BLaER1 treated with 17β-estradiol and CSF1 and Interleukin-3, amounts not matched to agents 10 nM and 100 nM (cell line): ENCODE data around the gene FOXF2.
"Not testable (repeated sequence)": the region's sequence is repeated elsewhere in the genome, so short reads cannot be mapped to it uniquely, and the experiment has no call there.

ENCODE experiments used
- H3K27ac ChIP-seq, 11 experiments: shearing (Covaris generic); formaldehyde crosslinking; 2 replicates each; pipeline ENCODE4 v1.8.1; 2022
- H3K27me3 ChIP-seq, 11 experiments: shearing (Covaris generic); formaldehyde crosslinking; 2 replicates each; pipeline ENCODE4 v1.8.1; 2022
- H3K36me3 ChIP-seq, 11 experiments: shearing (Covaris generic); formaldehyde crosslinking; 2 replicates each; pipeline ENCODE4 v1.8.1; 2022
- H3K4me1 ChIP-seq, 10 experiments: shearing (Covaris generic); formaldehyde crosslinking; 2 replicates each; pipeline ENCODE4 v1.8.1; 2022
- H3K4me2 ChIP-seq, 11 experiments: shearing (Covaris generic); formaldehyde crosslinking; 2 replicates each; pipeline ENCODE4 v1.8.1; 2022
- H3K4me3 ChIP-seq, 10 experiments: shearing (Covaris generic); formaldehyde crosslinking; 2 replicates each; pipeline ENCODE4 v1.8.1; 2022
- H3K9ac ChIP-seq, 11 experiments: shearing (Covaris generic); formaldehyde crosslinking; 2 replicates each; pipeline ENCODE4 v1.8.1; 2022
- H3K9me3 ChIP-seq, 11 experiments: shearing (Covaris generic); formaldehyde crosslinking; replicated peaks in 1 of 11; 2 replicates each; pipeline ENCODE4 v1.8.1; 2022
- H4K20me1 ChIP-seq, 11 experiments: shearing (Covaris generic); formaldehyde crosslinking; 2 replicates each; pipeline ENCODE4 v1.8.1; 2022
- Cebpa-rat ChIP-seq, 11 experiments: shearing (Covaris generic); IDR thresholded peaks; 2 replicates each; pipeline ENCODE4 v1.8.1; 2022

Gene FOXF2

DNA sequence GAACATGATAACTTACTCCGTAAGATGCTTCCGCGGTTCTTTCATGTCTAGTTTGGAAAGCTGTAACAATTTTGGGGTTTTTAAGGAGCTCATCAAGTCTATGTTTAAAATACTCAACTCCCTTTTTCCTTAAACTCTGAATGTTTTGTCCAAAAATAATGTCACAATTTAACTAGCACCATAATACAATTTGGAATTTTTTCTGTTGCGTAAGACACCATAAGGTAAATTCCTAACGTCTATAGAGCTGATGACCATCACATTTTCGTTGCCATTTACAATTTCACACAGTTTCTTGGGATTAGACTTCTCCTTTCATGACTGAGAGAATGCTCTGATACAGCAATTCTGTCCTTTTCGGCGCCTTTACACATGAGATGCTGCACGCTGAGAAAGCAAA is 26.7 kb upstream of the FOXF2 start:
- Histone ChIP-seq H3K27me3 (no peaks in the 10 kb centered on the region), H3K9me3 (no peaks in the 10 kb centered on the region; a peak in 1 of 22 replicates), H3K4me1 (peaks cover 0 to 15% (median 10%) of the 10 kb centered on the region in 10 experiments; a peak in 17 of 20 replicates), H3K4me2 (0 out of 22 replicates have a peak overlapping the region, but pooled peaks of 1 of the 11 experiments have one; percentile 59), H3K36me3 (no peaks in the 10 kb centered on the region), H3K27ac (peak overlapping the region in 1 of 11 experiments; percentile 17; a peak in 1 of 22 replicates), H3K9ac (no peak overlapping the region), H4K20me1 (no peaks in the 10 kb centered on the region), H3K4me3 (no peak overlapping the region)
- no peak for TF ChIP-seq Cebpa-rat (IDR thresholded peaks at IDR 0.05)

DNA sequence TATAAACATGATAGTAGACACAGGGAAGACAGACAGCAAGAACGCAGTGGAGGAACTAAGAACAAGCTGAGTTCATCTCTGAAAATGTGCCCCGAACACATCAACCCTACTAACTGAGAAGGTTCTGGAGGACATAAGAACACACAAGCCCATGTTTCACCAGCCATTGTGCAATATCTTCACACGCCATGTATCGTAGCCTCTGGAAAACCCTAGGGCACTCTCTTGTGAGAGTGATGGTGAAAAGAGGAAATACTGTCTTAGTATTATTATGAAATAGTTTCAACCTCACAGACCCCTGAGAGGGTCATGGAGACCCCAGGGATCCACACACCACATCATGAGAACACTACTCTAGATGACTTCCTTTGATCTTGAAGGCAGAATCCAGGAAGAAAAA is 26.1 kb upstream of the FOXF2 start:
- TF ChIP-seq Cebpa-rat (IDR thresholded peaks at IDR 0.05), result peak in 8 of 11 experiments; percentile 54 to 84 (median 70); a peak in 14 of 22 replicates

DNA sequence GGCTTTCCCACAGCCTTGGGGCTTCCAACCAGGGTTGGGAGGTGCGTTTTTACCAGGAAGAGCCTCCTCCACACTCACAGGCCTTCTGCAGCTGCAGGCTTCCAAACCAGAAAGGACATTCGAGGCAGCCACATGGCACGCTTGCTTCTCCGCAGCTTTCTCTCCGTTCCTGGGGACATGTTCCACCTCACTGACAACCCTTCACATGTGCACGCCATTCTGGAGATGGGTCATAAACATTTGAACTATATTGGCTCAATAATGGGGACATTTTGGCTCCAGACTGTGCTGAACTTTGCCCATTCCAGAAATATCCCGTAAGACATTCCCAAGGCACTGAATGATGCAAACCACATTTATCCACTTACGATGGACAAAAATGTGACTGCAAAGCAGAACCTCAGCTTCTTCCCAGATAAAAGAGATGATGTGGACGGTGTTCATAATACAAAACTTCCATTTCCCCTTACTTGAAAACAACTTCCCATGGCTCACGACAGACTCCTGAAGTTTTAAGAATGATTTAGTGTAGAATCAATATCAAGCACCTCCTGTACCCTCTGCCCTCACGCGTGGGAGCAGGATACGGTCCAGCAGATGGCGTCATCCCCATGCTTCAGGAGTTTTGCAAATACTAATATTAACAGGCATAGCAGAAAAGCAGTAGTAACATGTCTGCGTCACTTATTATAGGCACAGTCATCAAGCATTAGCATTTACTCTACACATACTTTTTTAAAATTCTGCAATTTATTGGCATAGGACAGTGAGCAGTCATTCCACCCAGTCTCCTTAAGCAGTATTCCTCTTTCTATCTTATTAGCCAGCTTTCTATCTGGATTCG is 25.4 kb upstream of the FOXF2 start:
- no peak for TF ChIP-seq Cebpa-rat (IDR thresholded peaks at IDR 0.05)
- Histone ChIP-seq H3K36me3 (no peaks in the 10 kb centered on the region), H3K27ac (peak overlapping the region in 5 of 11 experiments; percentile 27 to 59 (median 38); a peak in 5 of 22 replicates), H3K9me3 (peaks cover 0 to 3% (median 0%) of the 10 kb centered on the region in 11 experiments; a peak in 2 of 22 replicates), H3K4me1 (peaks cover 0 to 15% (median 10%) of the 10 kb centered on the region in 10 experiments; a peak in 17 of 20 replicates), H4K20me1 (no peaks in the 10 kb centered on the region), H3K4me3 (no peak overlapping the region), H3K4me2 (peak overlapping the region; percentile 2 to 70 (median 40); a peak in 16 of 22 replicates), H3K9ac (no peak overlapping the region), H3K27me3 (no peaks in the 10 kb centered on the region)

More for the DNA sequence above, 26.1 kb upstream of the FOXF2 start:
- H3K27me3 ChIP-seq, result no peaks in the 10 kb centered on the region
- no peaks in the 10 kb centered on the region for H4K20me1 ChIP-seq
- H3K4me2 ChIP-seq, result peak overlapping the region; percentile 2 to 70 (median 40); a peak in 18 of 22 replicates
- H3K36me3 ChIP-seq, result no peaks in the 10 kb centered on the region
- no peak overlapping the region for H3K4me3 ChIP-seq
- no peaks in the 10 kb centered on the region; a peak in 1 of 22 replicates for H3K9me3 ChIP-seq
- peaks cover 0 to 15% (median 10%) of the 10 kb centered on the region in 10 experiments; a peak in 17 of 20 replicates for H3K4me1 ChIP-seq
- peak overlapping the region in 4 of 11 experiments; percentile 27 to 59 (median 39); a peak in 3 of 22 replicates for H3K27ac ChIP-seq
- H3K9ac ChIP-seq, result no peak overlapping the region

DNA sequence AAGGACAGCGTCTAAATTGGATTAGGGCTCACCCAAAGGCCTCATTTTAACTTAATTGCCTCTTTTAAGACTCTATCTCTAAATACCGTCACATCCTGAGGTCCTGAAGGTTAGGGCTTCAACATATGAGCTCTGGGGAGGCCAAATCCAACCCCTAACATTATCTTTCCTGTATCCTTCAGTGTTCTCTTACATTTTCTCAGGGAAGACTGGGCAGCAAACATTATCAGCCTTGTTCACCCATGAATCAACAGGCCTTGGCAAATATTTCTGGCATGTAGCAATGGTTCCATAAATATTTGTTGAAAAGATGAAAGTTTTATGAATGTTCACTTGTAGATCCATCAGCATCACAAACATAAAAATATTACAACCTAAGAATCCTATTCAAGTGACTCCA is 24.6 kb upstream of the FOXF2 start:
- Histone ChIP-seq H3K27me3 (no peaks in the 10 kb centered on the region; a peak in 1 of 22 replicates), H3K36me3 (no peaks in the 10 kb centered on the region), H3K4me2 (no peak overlapping the region), H3K4me3 (no peak overlapping the region), H3K4me1 (peaks cover 0 to 15% (median 10%) of the 10 kb centered on the region in 10 experiments; a peak in 17 of 20 replicates), H3K9me3 (peaks cover 4 to 12% (median 7%) of the 10 kb centered on the region in 11 experiments; a peak in 19 of 22 replicates), H3K27ac (no peak overlapping the region), H3K9ac (no peak overlapping the region), H4K20me1 (no peaks in the 10 kb centered on the region)
- no peak for TF ChIP-seq Cebpa-rat (IDR thresholded peaks at IDR 0.05)

DNA sequence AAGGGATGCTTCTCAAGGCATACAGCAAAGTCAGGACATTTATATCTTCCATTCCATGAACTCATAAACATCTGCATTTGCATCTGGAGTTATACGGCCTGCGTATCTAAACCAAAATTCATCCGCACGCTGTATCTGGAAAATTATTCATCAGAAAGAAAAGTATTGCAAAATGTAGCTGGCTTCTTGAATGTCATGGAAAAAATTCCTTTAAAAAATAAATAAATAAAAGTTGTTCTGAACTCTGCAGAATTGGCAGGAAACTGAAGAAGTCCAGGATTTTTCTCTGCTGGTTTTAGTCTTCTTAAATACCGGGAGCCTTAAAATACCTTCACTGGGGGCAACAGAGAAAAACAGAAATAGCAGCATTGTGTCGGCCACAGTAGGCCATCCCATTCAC is 23.7 kb upstream of the FOXF2 start:
- H3K9ac ChIP-seq, result no peak overlapping the region
- no peak overlapping the region for H3K4me2 ChIP-seq
- H3K27ac ChIP-seq, result no peak overlapping the region
- H4K20me1 ChIP-seq, result no peaks in the 10 kb centered on the region
- H3K27me3 ChIP-seq, result no peaks in the 10 kb centered on the region; a peak in 1 of 22 replicates
- no peak overlapping the region for H3K4me3 ChIP-seq
- H3K4me1 ChIP-seq, result peaks cover 0 to 15% (median 10%) of the 10 kb centered on the region in 10 experiments; a peak in 17 of 20 replicates
- no peaks in the 10 kb centered on the region for H3K36me3 ChIP-seq
- no peak for TF ChIP-seq Cebpa-rat (IDR thresholded peaks at IDR 0.05)
- peaks cover 9 to 20% (median 13%) of the 10 kb centered on the region in 11 experiments; a peak in 20 of 22 replicates for H3K9me3 ChIP-seq

DNA sequence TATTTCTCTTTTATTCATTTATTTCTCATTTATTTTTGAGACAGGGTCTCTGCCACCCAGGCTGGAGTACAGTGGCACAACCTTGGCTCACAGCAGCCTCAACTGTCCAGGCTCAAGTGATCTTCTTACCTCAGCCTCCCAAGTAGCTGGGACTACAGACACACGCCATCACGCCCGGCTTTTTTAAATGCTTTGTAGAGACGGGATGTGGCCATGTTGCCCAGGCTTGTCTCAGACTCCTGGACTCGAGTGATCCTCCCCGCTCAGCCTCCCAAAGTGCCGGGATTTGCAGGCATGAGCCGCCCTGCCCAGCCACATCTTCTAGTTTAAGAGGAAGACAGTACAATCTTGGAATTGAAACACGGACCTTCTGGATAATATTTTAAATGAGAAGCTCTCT is 21.6 kb upstream of the FOXF2 start:
- Histone ChIP-seq H3K27me3 (peaks cover 0 to 11% (median 1%) of the 10 kb centered on the region in 11 experiments; a peak in 9 of 22 replicates), H3K27ac (no peak overlapping the region)

DNA sequence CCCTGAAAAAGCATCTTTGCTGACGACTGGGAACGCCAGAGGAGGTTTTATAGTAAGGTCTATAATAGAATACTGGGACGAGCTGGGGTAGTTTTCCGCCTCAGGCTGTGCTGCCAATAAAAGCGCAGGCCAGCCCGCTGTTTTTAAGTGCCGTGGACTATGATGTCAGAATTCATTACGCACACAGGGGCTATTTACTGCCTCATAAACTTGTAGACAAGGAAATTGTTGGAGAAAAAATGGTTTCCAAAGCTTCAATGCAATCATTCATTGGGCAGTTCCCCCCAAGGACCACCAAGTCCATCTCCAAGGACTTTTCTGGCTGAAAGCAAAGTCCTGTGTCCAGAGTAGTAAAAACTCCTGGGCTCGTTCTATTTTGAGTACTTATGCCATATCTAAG is 20.4 kb upstream of the FOXF2 start:
- Histone ChIP-seq H3K4me2 (no peak overlapping the region), H3K27me3 (peaks cover 3 to 23% (median 13%) of the 10 kb centered on the region in 11 experiments; a peak in 19 of 22 replicates), H4K20me1 (no peaks in the 10 kb centered on the region), H3K4me1 (peaks cover 0 to 4% (median 1%) of the 10 kb centered on the region in 10 experiments; a peak in 11 of 20 replicates), H3K9ac (no peak overlapping the region), H3K4me3 (no peak overlapping the region), H3K9me3 (peaks cover 9 to 40% (median 26%) of the 10 kb centered on the region in 11 experiments; a peak in 21 of 22 replicates), H3K36me3 (no peaks in the 10 kb centered on the region), H3K27ac (no peak overlapping the region)
- TF ChIP-seq Cebpa-rat (IDR thresholded peaks at IDR 0.05), result no peak

More for the DNA sequence above, 21.6 kb upstream of the FOXF2 start:
- Histone ChIP-seq H3K4me2 (no peak overlapping the region), H3K9ac (no peak overlapping the region), H4K20me1 (no peaks in the 10 kb centered on the region), H3K36me3 (no peaks in the 10 kb centered on the region), H3K9me3 (peaks cover 9 to 35% (median 23%) of the 10 kb centered on the region in 11 experiments; a peak in 21 of 22 replicates), H3K4me3 (no peak overlapping the region), H3K4me1 (peaks cover 0 to 15% (median 10%) of the 10 kb centered on the region in 10 experiments; a peak in 17 of 20 replicates)
- TF ChIP-seq Cebpa-rat (IDR thresholded peaks at IDR 0.05), result no peak

DNA sequence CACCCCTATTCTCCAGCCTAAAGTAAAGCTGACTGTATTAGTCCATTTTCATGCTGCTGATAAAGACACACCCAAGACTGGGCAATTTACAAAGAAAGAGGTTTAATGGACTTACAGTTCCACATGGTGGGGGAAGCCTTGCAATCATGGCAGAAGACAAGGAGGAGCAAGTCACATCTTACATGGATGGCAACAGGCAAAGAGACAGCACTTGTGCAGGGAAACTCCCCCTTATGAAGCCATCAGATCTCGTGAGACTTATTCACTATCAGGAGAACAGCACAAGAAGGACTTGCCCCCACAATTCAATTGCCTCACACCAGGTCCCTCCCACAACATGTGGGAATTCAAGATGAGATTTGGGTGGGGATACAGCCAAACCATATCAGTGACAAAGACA is 19.7 kb upstream of the FOXF2 start:
- not testable (repeated sequence) for H3K27ac ChIP-seq, H3K4me1 ChIP-seq, H3K4me3 ChIP-seq, H4K20me1 ChIP-seq, H3K36me3 ChIP-seq, H3K4me2 ChIP-seq, H3K9ac ChIP-seq
- peaks cover 10 to 30% (median 20%) of the 10 kb centered on the region in 11 experiments for H3K27me3 ChIP-seq
- peaks cover 9 to 40% (median 26%) of the 10 kb centered on the region in 11 experiments; a peak in 21 of 22 replicates for H3K9me3 ChIP-seq

DNA sequence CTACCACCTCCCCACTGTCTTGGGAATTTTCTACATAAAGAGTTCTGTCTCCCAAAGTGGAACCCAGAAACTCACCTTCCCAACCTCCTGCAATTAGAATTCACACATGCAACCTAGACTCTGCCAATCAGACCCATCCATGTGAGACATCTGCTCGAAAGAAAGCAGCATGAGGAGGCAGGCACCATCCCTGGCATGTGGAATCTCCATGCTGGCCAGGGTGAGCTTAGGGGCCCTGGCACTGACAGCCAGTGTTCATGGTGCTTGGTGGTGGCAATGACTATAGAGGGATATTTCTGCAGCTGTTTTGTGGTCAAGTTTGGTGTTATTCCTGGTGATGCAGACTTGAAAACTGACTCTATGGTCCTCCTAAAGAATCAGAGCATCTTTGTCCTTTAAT is 17.4 kb upstream of the FOXF2 start:
- Histone ChIP-seq H3K27ac (no peak overlapping the region), H3K27me3 (peaks cover 32 to 53% (median 43%) of the 10 kb centered on the region in 11 experiments), H4K20me1 (peaks cover 0 to 3% (median 0%) of the 10 kb centered on the region in 11 experiments; a peak in 1 of 22 replicates), H3K9ac (no peak overlapping the region), H3K4me2 (no peak overlapping the region), H3K4me3 (no peak overlapping the region), H3K36me3 (no peaks in the 10 kb centered on the region), H3K4me1 (no peaks in the 10 kb centered on the region), H3K9me3 (peaks cover 9 to 40% (median 26%) of the 10 kb centered on the region in 11 experiments; a peak in 21 of 22 replicates)
- no peak for TF ChIP-seq Cebpa-rat (IDR thresholded peaks at IDR 0.05)
